COLO668 (cell line): ENCODE data around the gene CD5L.

Experiments
- DNase-seq: peaks from one replicate; lab custom pipeline; 2025; ENCODE audit not compliant: unreplicated experiment; lab: John Stamatoyannopoulos, UW

The CD5L gene

DNA sequence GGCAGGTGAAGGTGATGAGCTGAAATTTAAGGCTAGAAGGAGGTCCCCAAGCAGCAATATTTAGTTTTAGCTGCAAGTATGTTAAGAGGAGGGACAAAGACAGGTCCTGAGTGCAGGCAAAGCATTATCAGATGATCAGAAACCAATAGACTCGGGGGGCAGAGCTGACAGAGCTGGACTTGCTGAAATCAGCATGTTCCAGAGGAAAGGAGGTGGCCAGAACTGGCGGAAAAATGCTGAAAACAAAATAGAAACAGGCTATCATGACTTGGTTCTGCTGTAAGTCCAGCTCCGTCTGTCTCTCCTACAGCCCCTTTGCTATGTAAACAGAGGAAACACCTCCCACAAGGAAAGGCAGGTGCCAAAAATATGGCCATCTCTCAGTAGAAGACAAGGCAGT lies at the start of gene CD5L:
TSS of gene CD5L (minus strand) at position 101 of the 400 bp plus-strand sequence. CDS start 107 bp downstream, outside the sequence.
- no peak for DNase-seq

DNA sequence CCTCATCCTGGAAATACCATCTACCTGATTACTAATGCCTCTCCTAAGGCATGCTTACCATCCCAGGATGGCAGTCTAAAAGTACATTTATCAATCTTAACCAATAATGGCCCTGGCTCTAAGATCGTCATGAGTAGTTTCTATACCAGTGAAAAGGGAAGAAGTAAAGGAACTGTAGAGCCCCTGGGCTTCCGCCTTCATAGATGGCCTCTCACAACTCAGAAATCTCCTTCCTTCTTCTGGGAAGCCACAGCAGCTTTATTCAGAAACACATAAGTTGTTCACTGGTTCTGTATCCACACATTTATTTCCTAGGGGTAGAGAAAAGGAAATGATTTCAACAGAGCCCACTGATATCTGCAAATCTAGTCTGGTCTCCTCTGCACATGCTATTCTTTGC lies 41.0 kb upstream of the CD5L start:
- DNase-seq: no peak

DNA sequence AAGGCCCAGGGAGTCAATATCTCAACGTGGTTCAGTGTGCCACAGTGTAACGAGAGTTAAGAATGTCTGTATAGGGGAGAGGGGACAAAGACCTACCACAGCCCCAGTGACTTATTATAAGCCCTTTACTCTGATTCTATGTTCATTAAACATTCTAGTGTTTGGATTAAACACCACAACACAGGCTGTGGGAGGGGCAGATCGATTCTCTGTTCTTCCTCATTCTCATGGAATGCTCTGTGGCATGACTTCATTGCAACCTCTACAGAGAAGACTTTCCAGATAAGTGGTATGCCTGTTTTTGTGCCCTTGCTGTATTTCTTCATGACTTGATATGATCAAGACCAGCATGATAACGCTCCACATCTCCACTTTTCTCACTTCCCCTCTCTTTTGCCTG lies 39.0 kb upstream of the CD5L start:
- DNase-seq: no peak

DNA sequence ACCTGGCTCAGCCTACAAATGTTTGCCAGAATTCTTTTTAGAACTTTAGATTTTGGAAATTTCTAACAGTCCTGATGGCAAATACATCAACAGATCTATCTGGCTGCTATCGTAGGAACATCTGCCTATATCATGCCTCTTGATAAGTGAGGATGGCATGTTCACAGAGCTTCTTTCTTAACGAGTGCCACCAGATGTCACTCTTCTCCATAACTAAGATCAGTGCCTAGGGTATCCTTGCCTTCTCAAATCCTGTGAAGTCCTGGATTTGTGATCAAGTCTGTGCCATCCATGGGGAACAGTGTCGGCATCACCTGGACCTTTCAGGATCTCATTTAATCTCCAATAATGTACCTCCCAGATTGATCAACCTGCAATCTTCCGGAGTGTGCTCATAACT lies 36.5 kb upstream of the CD5L start:
- no peak for DNase-seq

DNA sequence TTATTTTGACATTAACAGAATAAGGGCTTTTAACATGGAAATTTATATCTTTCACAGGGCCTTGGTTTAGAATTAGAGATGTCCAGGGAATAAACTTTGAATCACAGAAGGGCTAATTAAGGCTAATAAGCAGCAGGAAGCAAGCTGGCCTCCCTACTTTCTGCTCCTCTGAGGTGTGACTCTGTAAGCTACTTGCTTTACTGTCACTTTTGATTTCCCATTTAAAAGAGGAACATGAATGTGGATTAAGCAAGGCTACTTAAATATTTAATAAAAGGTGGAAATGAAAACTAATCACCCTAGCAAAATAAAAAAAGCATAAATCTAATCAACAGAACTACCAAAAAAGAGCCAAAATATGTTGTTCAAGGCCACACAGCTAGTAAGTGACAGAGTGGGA lies 28.9 kb upstream of the CD5L start:
- DNase-seq: no peak

DNA sequence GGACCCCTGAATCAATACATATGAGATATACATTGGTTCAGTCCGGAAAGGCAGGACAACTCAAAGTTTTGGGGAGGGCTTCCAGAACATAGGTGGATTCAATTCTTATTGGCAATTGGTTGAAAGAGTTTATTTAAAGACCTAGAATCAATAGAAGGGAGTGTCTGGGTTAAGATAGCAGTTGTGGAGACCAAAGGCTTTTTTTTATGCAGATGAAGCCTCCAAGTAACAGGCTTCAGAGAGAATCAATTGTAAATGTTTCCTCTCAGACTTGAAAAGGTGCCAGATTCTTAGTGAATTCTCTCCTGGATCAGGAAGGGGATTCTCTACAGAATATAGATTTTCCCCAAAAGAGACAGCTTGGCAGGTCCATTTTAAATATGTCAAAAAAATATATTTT lies 27.0 kb upstream of the CD5L start:
- DNase-seq: no peak

DNA sequence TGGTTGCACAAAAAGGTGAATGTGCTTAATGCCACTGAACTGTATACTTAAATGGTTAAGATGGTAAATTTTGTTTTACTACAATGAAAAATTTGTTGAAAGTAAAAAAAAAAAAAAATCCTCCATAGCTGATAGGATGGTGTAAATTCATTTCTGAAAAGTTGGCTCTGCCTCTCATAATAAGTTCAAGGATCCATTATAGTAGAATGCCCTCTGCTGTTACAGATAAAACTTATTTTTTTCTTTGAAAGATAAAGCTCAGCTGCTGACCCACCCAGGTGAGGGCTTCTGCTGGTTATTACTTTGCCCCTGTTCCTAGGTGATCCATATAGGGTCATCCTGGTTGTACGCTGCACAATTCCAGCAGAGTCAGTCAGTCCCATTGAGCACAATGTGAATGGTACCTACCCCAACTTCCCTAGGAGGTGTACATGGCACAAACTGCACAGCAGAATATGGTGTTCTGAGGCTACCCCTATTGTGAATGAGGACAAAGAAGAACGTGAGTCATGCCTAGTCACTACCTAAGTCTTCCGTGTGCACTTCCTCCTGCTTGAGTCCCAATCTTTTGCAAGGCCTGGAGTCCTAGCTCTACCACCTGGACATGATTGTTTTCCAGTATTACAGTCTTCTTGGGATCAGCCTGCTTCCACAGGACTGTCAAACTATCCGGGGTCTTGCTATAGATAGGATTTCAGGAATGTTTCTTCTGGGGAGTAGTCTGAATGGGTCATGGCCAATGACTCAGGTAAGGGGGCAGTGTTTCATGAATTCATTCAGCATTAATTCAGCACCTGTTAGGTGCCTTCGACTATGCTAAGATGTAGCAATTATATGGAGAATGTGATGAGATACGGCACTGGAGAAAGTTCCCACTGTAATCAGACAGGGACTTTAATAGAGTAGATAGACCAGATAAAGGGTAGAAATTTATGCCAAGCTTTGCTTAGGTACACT lies 20.8 kb upstream of the CD5L start:
- no peak for DNase-seq

DNA sequence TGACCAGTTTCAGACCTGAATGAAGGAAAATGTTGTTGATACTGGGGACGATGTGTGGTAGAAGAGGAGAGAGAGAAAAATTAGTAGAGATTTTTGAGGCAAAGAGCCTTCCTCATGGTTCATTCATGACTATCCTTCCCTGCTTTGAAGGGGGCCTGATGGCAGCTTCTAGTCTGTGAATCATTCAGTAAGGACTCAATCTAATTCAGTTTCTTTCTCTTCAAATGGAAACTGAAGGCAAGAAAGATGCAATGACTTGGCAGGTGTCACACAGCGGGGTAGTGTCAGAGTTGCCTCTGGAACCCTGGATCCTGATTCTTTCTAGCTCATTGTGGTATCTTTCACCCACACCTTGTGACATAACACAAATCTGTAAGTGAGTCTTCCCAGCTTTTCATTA lies 14.9 kb upstream of the CD5L start:
- DNase-seq: no peak

DNA sequence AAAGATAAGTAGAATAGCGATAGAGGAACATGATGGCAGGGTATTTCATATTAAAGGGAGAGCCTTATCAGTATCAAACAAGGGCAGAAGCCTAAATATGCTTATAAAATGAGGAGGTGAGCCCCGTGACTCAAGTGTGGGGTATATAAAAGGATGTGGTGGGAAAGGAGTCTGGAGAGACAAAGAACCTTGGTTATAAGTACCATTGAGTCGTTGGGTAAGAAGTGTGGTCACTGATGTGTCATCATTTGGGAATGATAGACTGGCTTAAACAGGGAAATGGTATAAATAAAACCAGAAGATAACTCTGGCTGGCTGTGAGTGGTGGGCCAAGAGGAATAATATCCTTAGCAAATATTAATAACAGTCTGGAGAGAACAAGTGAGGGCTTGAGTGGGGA lies 10.9 kb upstream of the CD5L start:
- DNase-seq: no peak

DNA sequence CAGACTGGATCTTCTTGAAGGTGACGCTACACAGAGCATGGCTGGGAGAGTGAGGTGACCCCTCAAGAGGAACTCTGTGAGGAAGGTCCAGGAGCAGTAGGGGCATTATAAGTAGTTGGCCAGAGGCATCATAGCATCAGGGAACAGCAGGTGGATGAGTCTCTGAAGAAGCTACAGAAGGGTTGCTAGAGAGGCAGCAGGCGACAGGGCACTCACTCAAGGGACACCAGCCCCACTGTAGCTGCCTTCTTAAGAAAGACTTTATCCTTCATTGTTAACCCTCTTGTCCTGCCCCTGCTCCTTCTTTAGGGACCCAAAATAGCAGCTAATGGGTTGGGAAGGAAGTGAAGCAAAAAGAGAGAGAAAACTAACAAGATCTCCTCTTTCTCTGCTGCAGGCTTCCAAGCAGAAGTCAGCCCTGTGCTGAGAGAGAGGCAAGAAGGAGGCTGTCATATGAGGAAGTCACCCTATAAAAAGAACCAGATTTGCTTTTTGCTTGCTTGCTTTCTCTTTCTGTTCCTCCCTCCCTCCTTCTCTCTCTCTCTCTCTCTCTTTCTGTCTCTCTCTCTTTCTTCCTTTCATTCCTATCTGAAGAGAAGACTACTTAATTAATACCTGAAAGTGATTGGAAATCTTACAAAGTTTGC lies 7.7 kb upstream of the CD5L start:
- DNase-seq: no peak

DNA sequence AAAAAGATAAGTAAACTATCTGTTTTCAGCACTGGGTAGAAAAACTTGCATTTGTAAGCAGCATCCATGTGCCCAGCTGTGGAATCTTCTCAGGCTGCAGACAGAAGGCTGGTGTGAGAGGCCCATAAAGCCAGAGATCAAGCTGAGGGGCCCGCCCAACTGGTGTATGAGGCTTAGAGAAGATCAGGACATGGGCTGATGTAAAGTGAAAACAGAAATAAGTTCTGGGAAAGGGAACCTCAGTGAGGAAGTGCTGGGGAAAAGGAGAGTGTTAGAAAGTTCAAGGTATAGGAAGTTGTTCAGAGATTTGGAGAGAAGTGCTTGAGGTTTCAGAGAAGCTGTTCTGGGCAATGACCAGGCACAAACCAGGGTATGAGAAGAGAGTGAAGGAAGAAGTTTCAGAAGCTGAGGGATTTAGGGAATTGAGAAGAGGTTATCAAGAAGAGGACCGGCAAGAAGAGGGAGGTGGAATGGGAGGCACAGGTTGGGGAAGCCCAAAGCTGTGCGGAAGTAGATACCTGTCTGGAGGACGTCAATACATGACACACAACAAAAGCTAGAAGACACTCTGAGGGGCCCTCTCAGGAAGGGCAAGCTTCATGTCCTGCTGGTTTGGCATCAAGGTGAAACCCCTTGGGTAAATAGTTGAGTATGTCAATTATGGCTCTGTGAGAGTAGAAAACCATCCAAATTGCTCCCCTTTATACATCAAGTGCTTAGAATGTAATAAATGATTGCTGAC lies 2.7 kb upstream of the CD5L start:
- DNase-seq: no peak

DNA sequence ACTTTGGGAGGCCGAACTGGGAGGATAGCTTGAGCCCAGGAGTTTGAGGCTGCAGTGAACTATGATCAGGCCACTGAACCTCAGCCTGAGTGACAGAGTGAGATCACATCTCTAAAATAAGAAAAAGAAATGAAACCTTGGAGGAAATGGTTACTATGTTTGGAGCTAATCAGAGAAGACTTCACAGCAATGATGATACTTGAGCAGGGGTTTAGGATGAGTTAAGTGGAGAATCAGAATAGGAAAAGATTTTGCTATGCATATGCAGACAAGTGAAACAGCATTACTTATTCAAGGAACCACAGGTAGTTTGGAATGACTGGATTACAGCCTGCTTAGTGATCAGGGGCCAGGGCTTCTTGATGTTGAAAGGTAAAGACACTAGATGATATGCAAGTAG lies 1.3 kb upstream of the CD5L start:
- DNase-seq: no peak

DNA sequence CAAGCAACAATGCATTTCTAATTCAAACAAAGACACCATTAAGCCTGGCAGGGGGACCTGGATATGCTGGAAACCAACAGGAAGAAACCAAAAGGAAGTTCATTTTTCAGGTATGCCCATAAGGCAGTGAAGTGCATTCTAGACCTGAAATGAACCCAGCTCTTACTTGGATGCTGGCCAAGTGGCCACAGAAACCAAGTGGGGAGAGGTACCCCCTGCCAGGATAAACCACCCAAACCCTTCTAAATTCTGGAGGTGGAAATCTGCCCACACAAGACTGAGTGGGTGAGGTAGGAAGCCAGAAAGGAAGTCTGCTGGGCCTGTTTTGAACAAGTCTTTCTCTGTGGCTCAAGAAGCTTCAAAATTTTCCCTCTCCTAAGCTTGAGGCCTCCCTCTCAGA lies 2.6 kb downstream of the CD5L start:
- no peak for DNase-seq

DNA sequence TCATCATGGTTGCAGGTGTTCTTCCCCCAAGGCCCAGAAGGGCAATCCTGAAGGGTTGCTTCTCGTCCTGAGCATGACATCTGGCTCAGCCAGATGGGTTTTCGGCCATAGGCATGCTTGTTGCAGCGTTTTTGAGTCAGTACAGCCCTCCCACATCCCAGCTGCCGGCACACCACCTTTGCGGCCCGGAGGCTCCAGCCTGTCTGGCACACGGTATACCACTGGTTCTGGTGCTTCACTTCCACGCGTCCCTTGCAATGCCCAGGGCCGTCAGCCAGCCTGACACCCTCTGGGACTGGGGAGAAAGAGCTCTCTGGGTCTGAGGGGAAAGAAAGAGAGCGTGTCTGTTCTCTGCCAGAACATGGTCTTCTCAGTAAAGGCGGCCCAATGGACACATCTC lies 7.2 kb downstream of the CD5L start:
- no peak for DNase-seq

DNA sequence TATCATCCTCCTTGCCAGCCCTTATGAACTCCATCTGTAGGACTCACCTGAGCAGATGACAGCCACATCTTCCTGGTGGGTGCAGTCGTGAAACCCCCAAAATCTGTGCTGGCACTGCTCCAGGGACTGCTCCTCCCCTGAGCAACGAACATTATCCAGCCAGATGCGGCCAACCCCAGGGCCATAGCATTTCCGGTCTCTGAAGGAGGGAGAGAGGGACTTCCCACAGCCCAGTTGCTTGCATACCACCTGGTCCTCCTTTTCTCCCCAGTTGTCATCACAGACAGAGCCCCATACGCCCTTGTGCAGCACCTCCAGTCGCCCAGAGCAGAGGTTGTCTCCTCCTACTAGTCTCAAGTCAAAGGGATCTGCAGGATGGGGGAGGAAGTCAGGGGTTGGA lies 8.5 kb downstream of the CD5L start:
- no peak for DNase-seq

DNA sequence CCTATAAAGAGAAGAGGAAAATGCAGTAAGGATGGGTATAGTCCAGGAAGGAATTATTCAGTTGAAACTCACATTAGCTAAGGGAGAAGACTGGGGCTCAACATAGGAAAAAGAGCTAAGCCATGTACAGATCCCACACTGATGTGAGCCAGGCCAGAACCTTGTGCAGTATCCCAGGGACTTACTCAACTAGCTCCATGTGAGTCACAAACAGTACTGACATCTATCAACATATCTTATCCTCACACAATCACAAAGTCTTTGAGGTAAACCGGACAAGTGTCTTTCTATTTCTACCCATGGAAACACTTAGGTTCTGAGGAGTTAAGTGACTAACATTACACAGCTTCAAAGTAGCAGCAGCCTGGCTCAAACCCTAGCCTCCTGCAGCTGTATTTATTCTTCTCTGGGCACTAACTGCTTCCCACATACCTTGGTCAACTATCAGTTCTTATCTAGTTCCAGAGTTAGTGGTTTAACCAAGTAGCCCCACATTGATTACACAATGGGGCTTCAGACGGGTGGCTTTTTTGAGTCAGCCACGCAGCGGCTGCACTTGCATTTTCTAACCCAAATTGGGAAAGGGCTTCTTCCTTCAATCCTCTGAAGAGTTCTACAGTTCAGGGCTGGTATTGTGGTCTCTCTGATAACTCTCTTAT lies 9.5 kb downstream of the CD5L start:
- DNase-seq: no peak

DNA sequence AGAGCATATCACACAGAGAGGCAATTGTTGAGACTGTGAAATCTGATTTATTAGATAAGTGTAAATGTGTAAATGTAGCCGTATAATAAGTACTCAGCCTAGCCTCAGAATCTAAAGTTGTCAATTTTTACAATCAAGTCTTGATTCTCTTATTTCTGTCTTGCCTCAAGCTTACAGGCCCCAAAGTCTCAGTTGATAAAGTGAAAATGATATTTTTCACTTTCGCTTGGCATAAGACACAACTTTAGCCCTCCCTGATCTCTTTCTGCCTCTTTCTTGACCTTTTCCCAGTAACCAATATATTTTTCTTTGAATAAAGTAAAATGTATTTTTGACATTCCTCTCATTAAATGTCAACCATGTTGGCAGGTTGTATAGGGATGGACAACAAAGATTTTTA lies 10.7 kb downstream of the CD5L start:
- DNase-seq: no peak

DNA sequence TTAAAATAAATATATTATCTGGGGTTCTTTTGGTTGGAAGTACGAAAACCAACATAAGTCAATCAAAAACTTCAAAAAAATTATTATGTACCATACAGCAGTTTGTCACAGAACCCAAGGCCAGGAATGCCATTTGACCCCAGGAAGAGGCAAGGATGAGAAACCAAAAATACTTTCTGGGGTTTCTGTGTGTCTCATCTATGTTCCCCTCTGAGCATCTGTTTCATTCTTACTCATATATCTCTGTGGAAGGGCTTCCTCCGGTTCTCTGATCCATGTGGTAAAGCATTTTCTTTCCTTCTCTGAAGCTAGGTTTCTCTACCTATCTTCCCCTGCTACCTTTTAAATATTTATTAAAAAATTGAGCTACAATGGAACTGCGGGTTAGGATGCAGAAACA lies 11.9 kb downstream of the CD5L start:
- DNase-seq: no peak

DNA sequence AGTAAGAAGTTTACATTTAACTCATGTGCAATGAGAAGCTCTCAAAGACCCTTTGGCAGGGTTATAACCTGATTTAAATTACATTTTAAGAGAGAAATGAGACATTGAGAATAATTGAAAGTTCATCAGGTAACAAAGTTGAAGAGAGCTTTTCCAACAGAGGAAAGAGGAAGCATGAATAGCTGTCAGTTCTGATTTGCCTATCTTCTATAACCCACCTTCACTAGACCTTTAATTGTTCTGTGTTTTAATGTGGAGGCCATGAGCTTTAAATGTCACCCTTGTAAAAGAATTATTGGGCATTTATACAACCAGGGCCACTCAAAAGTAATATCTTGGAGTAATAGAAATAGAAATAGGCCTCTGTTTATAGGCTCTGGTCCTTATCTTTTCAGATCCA lies 12.4 kb downstream of the CD5L start:
- DNase-seq: no peak

DNA sequence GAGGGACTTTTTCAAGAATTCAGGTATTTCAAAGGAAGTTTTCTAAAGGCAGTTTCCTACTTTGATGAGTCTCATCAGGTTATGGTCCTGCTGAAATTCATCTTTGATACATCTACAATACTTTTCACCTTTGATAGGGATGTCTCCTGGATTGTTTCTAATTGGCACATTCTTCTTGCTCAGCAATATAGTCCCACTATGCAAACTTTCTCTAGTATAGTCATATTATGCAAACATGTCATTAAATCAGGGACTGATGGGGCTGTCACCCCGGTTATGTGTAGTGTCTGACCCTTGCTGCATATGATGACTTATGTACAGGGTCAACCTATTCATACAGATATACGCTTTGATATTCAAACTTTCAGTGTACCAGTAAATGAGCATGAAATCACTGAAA lies 21.3 kb downstream of the CD5L start:
- DNase-seq: no peak

DNA sequence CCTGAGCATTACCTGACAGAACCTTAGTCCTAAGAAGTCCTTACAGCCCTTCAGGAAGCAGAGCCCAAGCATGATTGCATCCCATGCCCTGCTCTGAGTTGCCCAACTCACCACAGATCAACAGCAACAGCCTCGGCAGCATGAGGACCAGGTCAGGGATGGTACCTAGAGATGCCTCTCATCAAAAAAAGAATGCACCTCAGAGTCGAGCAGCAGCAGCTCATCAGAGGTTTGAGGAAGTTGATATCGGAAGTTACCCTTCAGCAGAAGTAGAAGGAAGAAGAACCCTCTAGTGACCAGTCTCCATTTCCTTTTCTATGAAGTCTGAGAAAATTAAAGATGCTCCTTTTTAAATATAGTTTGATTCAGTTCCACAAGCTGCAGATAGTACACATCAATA lies 21.7 kb downstream of the CD5L start, which contains the start of gene FCRL1:
TSS of gene FCRL1 (minus strand) at position 225 of the 400 bp plus-strand sequence. CDS start at position 142, 83 bp downstream.
- no peak for DNase-seq
